SH-SY5Y (cell line): ENCODE results near the gene ANKRD2.

ENCODE experiments used
- GATA2 ChIP-seq: IDR thresholded peaks from 2 replicates; pipeline ENCODE4 v1.6.1; 2011; ENCODE audit warnings: mild to moderate bottlenecking, low read depth, low read length
- GATA3 ChIP-seq: IDR thresholded peaks from 2 replicates; pipeline ENCODE4 v1.6.1; 2011; ENCODE audit warnings: low read depth, mild to moderate bottlenecking, low read length, moderate library complexity

DNA sequence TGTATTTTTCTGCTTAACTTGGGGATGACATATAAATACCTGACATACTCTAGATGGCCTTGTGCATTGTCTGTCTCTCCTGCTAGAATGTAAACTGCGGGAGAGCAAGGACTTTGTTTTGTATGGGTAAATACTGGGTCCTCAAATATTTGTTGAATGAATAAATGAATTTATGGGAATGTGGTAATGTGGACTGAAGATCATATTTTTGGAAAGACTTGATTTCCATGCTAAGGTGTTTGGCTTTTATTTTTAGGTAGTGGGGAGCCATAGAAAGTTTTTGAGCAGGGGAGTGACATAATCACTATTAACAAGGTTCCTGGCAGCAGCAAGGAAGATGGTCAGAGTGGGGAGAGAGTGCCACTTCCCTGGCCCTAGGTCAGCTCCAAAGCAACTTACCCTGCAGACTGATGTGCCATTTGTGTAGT, 46.9 kb upstream of the ANKRD2 start:
- no peak for TF ChIP-seq GATA2
- no peak for TF ChIP-seq GATA3
